ENCODE results near the gene GSDME.

- TF ChIP-seq CTCF (IDR thresholded peaks at IDR 0.05; ENCODE audit: low read depth, low read length, missing input control): no peak
- no peak for TF ChIP-seq YY1 (IDR thresholded peaks at IDR 0.05)
- TF ChIP-seq MAX (IDR thresholded peaks at IDR 0.05): no peak
- TF ChIP-seq RXRA (IDR thresholded peaks at IDR 0.05): no peak
- TF ChIP-seq TAF1 (conservative IDR thresholded peaks at IDR 0.05): no peak
- no peak for TF ChIP-seq JUND (IDR thresholded peaks at IDR 0.05)
- TF ChIP-seq REST (IDR thresholded peaks at IDR 0.05): no peak
Observed at GRCh38 chr7:24786306-24786705, 29.0 kb upstream of the GSDME start.

Data from liver (tissue), 3 donors.